GM11168 (cell line): Measurements from ENCODE around the gene JARID2.

ENCODE experiments used
- in situ Hi-C: fragments of 300-500 bp; cut with MboI; formaldehyde crosslinking; loops from one replicate; pipeline ENCODE4 v1.12.0; 2022; ENCODE audit warnings: low sequenced_read_pairs; ENCODE audit not compliant: unreplicated experiment

The JARID2 gene

GRCh38 chr6:15245361-15246216, at the start of gene JARID2:
Gene JARID2, plus strand, starts transcription at chr6:15246069. Its CDS starts 471 bp downstream, at chr6:15246540.
- in situ Hi-C loops = no loop called here

GRCh38 chr6:15200087-15200486, 45.8 kb upstream of the JARID2 start:
- in situ Hi-C loops = no loop called here

- in situ Hi-C loops = no loop called here
These were observed 40.5 kb upstream of the JARID2 start for GRCh38 chr6:15205321-15205720.

GRCh38 chr6:15206887-15207286, 39.0 kb upstream of the JARID2 start:
- in situ Hi-C loops = no loop called here

GRCh38 chr6:15207923-15208322, 37.9 kb upstream of the JARID2 start:
- in situ Hi-C loops = no loop called here

- in situ Hi-C loops = no loop called here
These were observed 31.9 kb upstream of the JARID2 start for GRCh38 chr6:15213838-15214400.

- in situ Hi-C loops = no loop called here
These were observed 27.5 kb upstream of the JARID2 start for GRCh38 chr6:15218401-15218800.

- in situ Hi-C loops = no loop called here
These were observed 25.8 kb upstream of the JARID2 start for GRCh38 chr6:15220062-15220461.

- in situ Hi-C loops = no loop called here
These were observed 18.0 kb upstream of the JARID2 start for GRCh38 chr6:15227827-15228318.

- in situ Hi-C loops = no loop called here
These were observed 15.0 kb upstream of the JARID2 start for GRCh38 chr6:15230827-15231226.

GRCh38 chr6:15232836-15233510, 12.9 kb upstream of the JARID2 start:
- in situ Hi-C loops = no loop called here

- in situ Hi-C loops = no loop called here
These were observed 11.7 kb upstream of the JARID2 start for GRCh38 chr6:15234068-15234758.

- in situ Hi-C loops = no loop called here
These were observed 6.1 kb upstream of the JARID2 start for GRCh38 chr6:15239616-15240364.

GRCh38 chr6:15242503-15242902, 3.4 kb upstream of the JARID2 start:
- in situ Hi-C loops = no loop called here

- in situ Hi-C loops = no loop called here
These were observed 2.8 kb upstream of the JARID2 start for GRCh38 chr6:15242937-15243614.

- in situ Hi-C loops = no loop called here
These were observed 1.8 kb upstream of the JARID2 start for GRCh38 chr6:15243910-15244619.

- in situ Hi-C loops = no loop called here
These were observed 1.1 kb upstream of the JARID2 start for GRCh38 chr6:15244620-15245360.

GRCh38 chr6:15246217-15246665, 372 bp downstream of the JARID2 start:
- in situ Hi-C loops = no loop called here
